Muscle of back (tissue), 11 donors: ENCODE data around the gene PSMB4. TPM values are rescaled to one million over a fixed set of nuclear protein-coding genes. Genes with fewer than 3 reads are reported as not detected.
"Not testable (repeated sequence)": the region's sequence is repeated elsewhere in the genome, so short reads cannot be mapped to it uniquely, and the experiment has no call there.

Experiments used
- DNase-seq, 3 donors: peaks; one replicate each; pipeline versions ENCODE4 v3.0.0 to v3.0.0-alpha.2; 2013
- polyA plus RNA-seq, 10 donors: library from polyadenylated mRNA; unstranded; fragments of 120-200 nt; gene quantifications; one replicate each; pipeline ENCODE4 v1.2.1, GENCODE V29; 2013; ENCODE audit not compliant: insufficient read length in 10 of 10

Gene PSMB4
- polyA plus RNA-seq, 10 donors: 141 to 200 (median 162) TPM

DNA sequence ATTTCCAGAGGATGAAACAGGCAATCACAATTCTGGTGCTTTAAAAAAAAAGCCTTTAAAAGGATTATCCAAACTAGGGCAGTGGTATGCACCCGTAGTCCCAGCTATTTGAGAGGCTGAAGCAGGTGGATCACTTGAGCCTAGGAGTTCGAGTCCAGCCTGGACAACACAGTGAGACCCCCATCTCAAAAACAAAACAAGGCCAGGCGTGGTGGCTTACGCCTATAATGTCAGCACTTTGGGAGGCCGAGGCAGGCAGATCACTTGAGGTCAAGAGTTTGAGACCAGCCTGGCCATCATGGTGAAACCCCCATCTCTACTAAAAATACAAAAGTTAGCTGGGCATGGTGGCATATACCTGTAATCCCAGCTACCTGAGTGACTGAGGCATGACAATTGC, 34.5 kb downstream of the PSMB4 start:
- DNase-seq: not testable (repeated sequence)

DNA sequence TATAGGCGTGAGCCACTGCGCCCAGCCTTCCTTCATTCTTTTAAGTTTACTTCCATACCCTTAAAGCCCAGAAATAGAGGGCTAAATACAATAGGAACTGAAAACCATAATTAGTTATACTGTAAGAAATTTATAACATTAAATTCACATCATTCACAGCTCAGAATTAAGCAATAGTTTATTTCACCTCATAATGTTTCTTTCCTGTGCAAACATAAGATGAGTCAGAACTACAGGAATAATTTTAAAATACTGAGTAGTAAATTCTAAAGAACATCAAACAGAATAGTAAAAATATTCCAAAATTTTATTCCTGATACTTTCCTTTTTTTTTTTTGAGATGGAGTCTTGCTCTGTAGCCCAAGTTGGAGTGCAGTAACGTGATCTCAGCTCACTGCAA, 35.8 kb downstream of the PSMB4 start:
- no peak for DNase-seq

DNA sequence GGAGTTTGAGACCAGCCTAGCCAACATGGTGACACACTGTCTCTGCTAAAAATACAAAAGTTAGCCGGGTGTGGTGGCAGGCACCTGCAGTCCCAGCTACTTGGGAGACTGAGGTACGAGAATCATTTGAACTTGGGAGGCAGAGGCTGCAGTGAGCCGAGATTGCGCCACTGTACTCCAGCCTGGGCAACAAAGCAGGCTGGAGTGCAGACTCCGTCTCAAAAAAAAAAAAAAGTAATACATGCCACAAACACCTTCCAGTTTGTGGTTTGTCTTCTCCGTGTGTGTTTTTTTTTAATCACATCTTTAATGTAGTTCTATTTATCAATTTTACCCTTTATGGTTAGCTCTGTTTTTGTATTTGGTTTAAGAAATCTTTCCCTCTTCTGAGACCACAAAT, 37.6 kb downstream of the PSMB4 start:
- no peak for DNase-seq

DNA sequence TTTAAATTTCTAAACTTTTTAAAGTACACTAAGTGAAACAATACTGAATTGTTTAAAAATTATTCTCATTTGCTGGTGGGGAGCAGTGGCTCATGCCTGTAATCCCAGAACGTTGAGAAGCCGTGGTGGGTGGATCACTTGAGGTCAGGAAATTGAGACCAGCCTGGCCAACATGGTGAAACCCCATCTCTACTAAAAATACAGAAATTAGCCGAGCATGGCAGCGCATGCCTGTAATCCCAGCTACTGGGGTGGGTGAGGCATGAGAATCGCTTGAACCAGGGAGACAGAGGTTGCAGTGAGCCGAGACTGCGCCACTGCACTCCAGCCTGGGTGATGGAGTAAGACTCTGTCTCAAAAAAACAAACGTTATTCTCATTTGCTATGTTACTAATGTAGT, 38.0 kb downstream of the PSMB4 start:
- not testable (repeated sequence) for DNase-seq

DNA sequence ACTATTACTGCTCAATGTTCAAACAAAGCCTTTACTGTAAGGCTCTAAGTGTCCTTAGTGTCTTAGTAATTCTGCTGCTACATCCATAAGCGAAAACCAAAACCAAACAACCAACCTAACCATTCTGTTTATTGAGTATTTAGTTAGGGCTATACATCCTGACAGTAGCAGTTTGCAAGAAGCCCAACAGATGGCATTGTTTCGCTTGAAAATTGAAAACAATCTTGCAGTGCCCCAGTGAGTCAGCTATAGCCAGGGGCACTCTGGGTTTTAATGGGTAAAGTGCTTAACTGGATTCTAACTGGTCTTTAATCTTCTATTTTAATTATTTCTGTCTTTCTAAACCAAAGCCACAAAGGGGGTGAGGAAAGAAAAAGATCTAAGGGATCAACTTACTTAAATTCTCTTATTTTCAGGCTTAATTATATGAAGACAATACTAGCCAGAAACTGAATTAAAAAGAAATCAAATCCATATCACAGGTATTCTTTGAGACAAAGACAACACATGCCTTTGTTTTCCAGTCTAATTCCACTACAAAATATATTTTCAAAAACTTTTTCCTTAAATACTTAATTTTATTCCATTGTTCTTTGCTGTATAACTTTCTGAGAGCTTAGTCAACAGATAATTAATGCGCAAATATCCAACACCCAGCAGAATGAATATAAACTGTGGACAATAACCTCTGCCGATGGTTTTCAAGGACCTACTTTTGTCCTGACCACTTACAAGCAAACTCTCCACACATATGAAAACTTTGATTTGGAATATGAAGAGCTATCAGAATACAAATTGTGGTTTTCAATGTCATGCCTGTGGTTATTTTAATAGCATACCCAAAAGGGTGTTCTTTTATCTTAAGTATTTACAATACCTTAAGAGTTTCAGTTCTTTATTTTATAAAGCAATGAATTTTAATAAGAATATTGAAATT, 44.7 kb downstream of the PSMB4 start:
- peak; percentile 56 to 73 (median 59) for DNase-seq

DNA sequence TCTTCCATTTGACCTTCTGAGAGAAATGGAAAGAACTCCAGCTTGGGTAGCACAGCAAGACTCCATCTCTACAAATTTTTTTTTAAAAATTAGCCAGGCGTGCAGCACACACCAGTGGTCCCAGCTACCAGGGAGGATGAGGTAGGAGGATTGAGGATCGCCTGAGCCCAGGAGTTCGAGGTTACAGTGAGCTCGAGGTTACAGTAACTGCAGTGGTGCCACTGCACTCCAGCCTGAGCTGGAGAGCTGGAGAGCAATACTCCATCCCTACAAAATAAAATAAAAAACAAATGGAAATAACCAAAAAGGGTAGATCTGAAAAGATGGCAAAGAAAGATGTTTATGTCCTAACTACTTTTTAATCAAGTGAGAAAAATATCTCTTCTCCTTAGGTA, 45.4 kb downstream of the PSMB4 start:
- DNase-seq: no peak

DNA sequence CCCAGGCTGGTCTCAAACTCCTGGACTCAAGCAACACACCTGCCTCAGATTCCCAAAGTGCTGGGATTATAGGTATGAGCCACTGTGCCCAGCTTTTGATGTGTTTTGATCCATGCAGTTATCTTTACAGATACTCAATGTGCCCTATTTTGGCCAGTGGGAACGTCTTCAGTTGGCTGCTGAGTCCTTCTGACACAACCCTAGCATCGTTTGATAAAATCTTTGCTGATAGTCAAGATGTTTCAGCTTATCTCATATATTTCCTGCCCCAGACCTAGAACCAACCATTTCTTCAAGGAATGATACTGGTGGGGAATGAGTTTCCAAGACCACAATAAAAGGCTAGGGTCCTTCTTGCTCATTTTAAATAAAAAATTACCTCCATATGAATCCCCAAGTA, 48.3 kb downstream of the PSMB4 start:
- DNase-seq: no peak

Other genes with a start within 250 kb of the PSMB4 start
- gene TNFAIP8L2, start 242.9 kb upstream of the PSMB4 start, polyA plus RNA-seq: 1 to 10 TPM; 1.3 to 2.7 (median 2.2) TPM
- 10 to 100 TPM in 7 of 10 donors, 1 to 10 TPM in 3; 8.8 to 13.2 (median 11.1) TPM for gene LYSMD1, start 233.7 kb upstream of the PSMB4 start, polyA plus RNA-seq
- gene SCNM1, start 233.4 kb upstream of the PSMB4 start, polyA plus RNA-seq: 10 to 100 TPM; 30.1 to 41.2 (median 37.1) TPM
- gene TMOD4, start 223.6 kb upstream of the PSMB4 start, polyA plus RNA-seq: 10 to 100 TPM in 9 of 10 donors, 1 to 10 TPM in 1; 8.0 to 53.2 (median 26.8) TPM
- 10 to 100 TPM; 40.9 to 53.7 (median 45.4) TPM for gene VPS72, start 209.4 kb upstream of the PSMB4 start, polyA plus RNA-seq
- gene PIP5K1A, start 201.0 kb upstream of the PSMB4 start, polyA plus RNA-seq: 10 to 100 TPM; 31.2 to 50.0 (median 40.4) TPM
- 100 to 1,000 TPM; 105 to 122 (median 112) TPM for gene PSMD4, start 144.8 kb upstream of the PSMB4 start, polyA plus RNA-seq
- 10 to 100 TPM in 9 of 10 donors, 1 to 10 TPM in 1; 9.3 to 12.6 (median 11.6) TPM for gene ZNF687, start 117.3 kb upstream of the PSMB4 start, polyA plus RNA-seq
- 10 to 100 TPM; 37.4 to 57.5 (median 46.2) TPM for gene PI4KB, start 72.2 kb upstream of the PSMB4 start, polyA plus RNA-seq
- gene RFX5, start 52.3 kb upstream of the PSMB4 start, polyA plus RNA-seq: 10 to 100 TPM; 18.7 to 28.0 (median 24.6) TPM
- gene SELENBP1, start 26.9 kb upstream of the PSMB4 start, polyA plus RNA-seq: 10 to 100 TPM; 23.7 to 49.4 (median 34.3) TPM
- gene POGZ, start 59.9 kb downstream of the PSMB4 start, polyA plus RNA-seq: 10 to 100 TPM; 40.8 to 88.7 (median 59.8) TPM
- 1 to 10 TPM in 6 of 10 donors, under 1 TPM in 4; 0.35 to 2.0 (median 1.1) TPM for gene CGN, start 111.8 kb downstream of the PSMB4 start, polyA plus RNA-seq
- 1 to 10 TPM; 6.5 to 9.7 (median 7.9) TPM for gene TUFT1, start 140.7 kb downstream of the PSMB4 start, polyA plus RNA-seq
- 10 to 100 TPM; 15.8 to 26.2 (median 20.2) TPM for gene SNX27, start 212.5 kb downstream of the PSMB4 start, polyA plus RNA-seq